ENCODE data around the gene UBTF.

Gene UBTF

GRCh38 chr17:44257815-44258760 lies 38.6 kb upstream of the UBTF start:
- Histone ChIP-seq H3K9ac (ENCODE audit: low read depth, low read length) (no peak overlapping the region), H3K27ac (ENCODE audit: low read depth, low read length) (no peak overlapping the region), H3K9me3 (ENCODE audit: insufficient read depth, low read depth, low read length) (no peaks in the 10 kb centered on the region), H3K36me3 (ENCODE audit: insufficient read depth, low read length) (no peaks in the 10 kb centered on the region), H3K27me3 (ENCODE audit: insufficient read depth, low read length) (no peaks in the 10 kb centered on the region), H3K4me3 (ENCODE audit: low read length) (no peak overlapping the region), H3K4me1 (ENCODE audit: insufficient read depth, low read length) (no peaks in the 10 kb centered on the region)
- 92% methylated on average over 22 of the region's 23 CpGs for WGBS

- no peaks in the 10 kb centered on the region for H3K36me3 ChIP-seq (ENCODE audit: insufficient read depth, low read length)
- H3K27ac ChIP-seq (ENCODE audit: low read depth, low read length) = no peak overlapping the region
- no peaks in the 10 kb centered on the region for H3K9me3 ChIP-seq (ENCODE audit: insufficient read depth, low read depth, low read length)
- no peak overlapping the region for H3K9ac ChIP-seq (ENCODE audit: low read depth, low read length)
- no peak overlapping the region for H3K4me3 ChIP-seq (ENCODE audit: low read length)
- no peaks in the 10 kb centered on the region for H3K27me3 ChIP-seq (ENCODE audit: insufficient read depth, low read length)
- WGBS = 90% methylated on average over 4 of the region's 4 CpGs
- H3K4me1 ChIP-seq (ENCODE audit: insufficient read depth, low read length) = no peaks in the 10 kb centered on the region
Measured at GRCh38 chr17:44256671-44257070, 37.2 kb upstream of the UBTF start.

GRCh38 chr17:44255915-44256314 lies 36.4 kb upstream of the UBTF start:
- no peak overlapping the region for H3K4me3 ChIP-seq (ENCODE audit: low read length)
- no peaks in the 10 kb centered on the region for H3K27me3 ChIP-seq (ENCODE audit: insufficient read depth, low read length)
- WGBS = 89% methylated on average over 2 of the region's 2 CpGs
- no peak overlapping the region for H3K9ac ChIP-seq (ENCODE audit: low read depth, low read length)
- no peaks in the 10 kb centered on the region for H3K9me3 ChIP-seq (ENCODE audit: insufficient read depth, low read depth, low read length)
- no peaks in the 10 kb centered on the region for H3K36me3 ChIP-seq (ENCODE audit: insufficient read depth, low read length)
- H3K4me1 ChIP-seq (ENCODE audit: insufficient read depth, low read length) = no peaks in the 10 kb centered on the region
- H3K27ac ChIP-seq (ENCODE audit: low read depth, low read length) = no peak overlapping the region

- H3K27me3 ChIP-seq (ENCODE audit: insufficient read depth, low read length) = no peaks in the 10 kb centered on the region
- H3K9ac ChIP-seq (ENCODE audit: low read depth, low read length) = no peak overlapping the region
- no peaks in the 10 kb centered on the region for H3K4me1 ChIP-seq (ENCODE audit: insufficient read depth, low read length)
- no peak overlapping the region for H3K4me3 ChIP-seq (ENCODE audit: low read length)
- no peaks in the 10 kb centered on the region for H3K9me3 ChIP-seq (ENCODE audit: insufficient read depth, low read depth, low read length)
- H3K27ac ChIP-seq (ENCODE audit: low read depth, low read length) = no peak overlapping the region
- no peaks in the 10 kb centered on the region for H3K36me3 ChIP-seq (ENCODE audit: insufficient read depth, low read length)
- 80% methylated on average over 10 of the region's 10 CpGs for WGBS
Measured at GRCh38 chr17:44254361-44255095, 35.1 kb upstream of the UBTF start.

GRCh38 chr17:44253006-44253405 lies 33.5 kb upstream of the UBTF start:
- no peak overlapping the region for H3K4me3 ChIP-seq (ENCODE audit: low read length)
- H3K36me3 ChIP-seq (ENCODE audit: insufficient read depth, low read length) = no peaks in the 10 kb centered on the region
- no peak overlapping the region for H3K27ac ChIP-seq (ENCODE audit: low read depth, low read length)
- H3K27me3 ChIP-seq (ENCODE audit: insufficient read depth, low read length) = no peaks in the 10 kb centered on the region
- 87% methylated on average over 8 of the region's 14 CpGs for WGBS
- no peaks in the 10 kb centered on the region for H3K4me1 ChIP-seq (ENCODE audit: insufficient read depth, low read length)
- H3K9ac ChIP-seq (ENCODE audit: low read depth, low read length) = no peak overlapping the region
- no peaks in the 10 kb centered on the region for H3K9me3 ChIP-seq (ENCODE audit: insufficient read depth, low read depth, low read length)

- Histone ChIP-seq H3K4me1 (ENCODE audit: insufficient read depth, low read length) (no peaks in the 10 kb centered on the region), H3K27ac (ENCODE audit: low read depth, low read length) (no peak overlapping the region), H3K9me3 (ENCODE audit: insufficient read depth, low read depth, low read length) (no peaks in the 10 kb centered on the region), H3K36me3 (ENCODE audit: insufficient read depth, low read length) (no peaks in the 10 kb centered on the region), H3K9ac (ENCODE audit: low read depth, low read length) (no peak overlapping the region), H3K4me3 (ENCODE audit: low read length) (no peak overlapping the region), H3K27me3 (ENCODE audit: insufficient read depth, low read length) (no peaks in the 10 kb centered on the region)
- 96% methylated on average over 17 of the region's 17 CpGs for WGBS
Measured at GRCh38 chr17:44251062-44251461, 31.6 kb upstream of the UBTF start.

GRCh38 chr17:44249501-44250246 lies 30.2 kb upstream of the UBTF start:
- no peaks in the 10 kb centered on the region for H3K4me1 ChIP-seq (ENCODE audit: insufficient read depth, low read length)
- 91% methylated on average over 9 of the region's 9 CpGs for WGBS

GRCh38 chr17:44247876-44248736 lies 28.6 kb upstream of the UBTF start:
- Histone ChIP-seq H3K9me3 (ENCODE audit: insufficient read depth, low read depth, low read length) (no peaks in the 10 kb centered on the region), H3K4me1 (ENCODE audit: insufficient read depth, low read length) (no peaks in the 10 kb centered on the region), H3K9ac (ENCODE audit: low read depth, low read length) (no peak overlapping the region), H3K27me3 (ENCODE audit: insufficient read depth, low read length) (no peaks in the 10 kb centered on the region), H3K27ac (ENCODE audit: low read depth, low read length) (no peak overlapping the region), H3K4me3 (ENCODE audit: low read length) (no peak overlapping the region), H3K36me3 (ENCODE audit: insufficient read depth, low read length) (no peaks in the 10 kb centered on the region)
- WGBS = 92% methylated on average over 10 of the region's 10 CpGs

More at GRCh38 chr17:44249501-44250246, 30.2 kb upstream of the UBTF start:
- Histone ChIP-seq H3K27ac (ENCODE audit: low read depth, low read length) (no peak overlapping the region), H3K9ac (ENCODE audit: low read depth, low read length) (no peak overlapping the region), H3K4me3 (ENCODE audit: low read length) (no peak overlapping the region), H3K9me3 (ENCODE audit: insufficient read depth, low read depth, low read length) (no peaks in the 10 kb centered on the region), H3K27me3 (ENCODE audit: insufficient read depth, low read length) (no peaks in the 10 kb centered on the region), H3K36me3 (ENCODE audit: insufficient read depth, low read length) (no peaks in the 10 kb centered on the region)

- WGBS = 87% methylated on average over 7 of the region's 7 CpGs
- Histone ChIP-seq H3K36me3 (ENCODE audit: insufficient read depth, low read length) (no peaks in the 10 kb centered on the region), H3K27ac (ENCODE audit: low read depth, low read length) (no peak overlapping the region), H3K4me1 (ENCODE audit: insufficient read depth, low read length) (no peaks in the 10 kb centered on the region), H3K9ac (ENCODE audit: low read depth, low read length) (no peak overlapping the region), H3K4me3 (ENCODE audit: low read length) (no peak overlapping the region), H3K9me3 (ENCODE audit: insufficient read depth, low read depth, low read length) (no peaks in the 10 kb centered on the region), H3K27me3 (ENCODE audit: insufficient read depth, low read length) (no peaks in the 10 kb centered on the region)
Measured at GRCh38 chr17:44247440-44247841, 28.0 kb upstream of the UBTF start.

GRCh38 chr17:44241106-44241624 lies 21.7 kb upstream of the UBTF start:
- Histone ChIP-seq H3K9me3 (ENCODE audit: insufficient read depth, low read depth, low read length) (no peaks in the 10 kb centered on the region), H3K27ac (ENCODE audit: low read depth, low read length) (no peak overlapping the region), H3K4me1 (ENCODE audit: insufficient read depth, low read length) (no peaks in the 10 kb centered on the region), H3K4me3 (ENCODE audit: low read length) (no peak overlapping the region), H3K27me3 (ENCODE audit: insufficient read depth, low read length) (no peaks in the 10 kb centered on the region), H3K9ac (ENCODE audit: low read depth, low read length) (no peak overlapping the region), H3K36me3 (ENCODE audit: insufficient read depth, low read length) (no peaks in the 10 kb centered on the region)
- WGBS = 84% methylated on average over 5 of the region's 6 CpGs
